ENCODE measurements around the gene NCMAP. TPM values are rescaled to one million over a fixed set of nuclear protein-coding genes. Genes with fewer than 3 reads are reported as not detected.

The NCMAP gene
- total RNA-seq, 1 experiment from 2014 or later: 78.8 TPM

- CTCF ChIA-PET: interaction anchor here (0.5 to 0.6 kb wide), 3 partner anchors 104 to 436 kb away, joined by 3 to 6 read pairs (median 3); no protein-coding TSS in a partner anchor
- DNase-seq: peak; percentile 6
- BruUV-seq (replicated peaks): no TSS peak
- TF ChIP-seq CTCF (IDR thresholded peaks at IDR 0.05; ENCODE audit: unreplicated experiment): no peak
- Mint-ChIP-seq H3K9me3 (ENCODE audit: low read depth, unreplicated experiment) (no peaks in the 10 kb centered on the region), H3K27ac (ENCODE audit: unreplicated experiment) (peak overlapping the region; percentile 9), H3K27me3 (ENCODE audit: unreplicated experiment) (no peaks in the 10 kb centered on the region), H3K4me1 (ENCODE audit: low read depth, unreplicated experiment) (peaks cover 29% of the 10 kb centered on the region), H3K36me3 (ENCODE audit: insufficient read depth, unreplicated experiment) (peaks cover 40% of the 10 kb centered on the region), H3K4me3 (ENCODE audit: low read depth, unreplicated experiment) (no peak overlapping the region)
- intact Hi-C loops (cut with micrococcal nuclease; ENCODE audit: unreplicated experiment): loop anchor here (5.0 to 10.0 kb wide), 3 partner anchors 83 to 225 kb away; partner anchors contain the start of genes NCMAP, NIPAL3 and STPG1
Measured at GRCh38 chr1:24639881-24640280, 84.0 kb downstream of the NCMAP start.

GRCh38 chr1:24640288-24640687, 84.4 kb downstream of the NCMAP start:
- Mint-ChIP-seq H3K27ac (ENCODE audit: unreplicated experiment) (peak overlapping the region; percentile 9), H3K4me3 (ENCODE audit: low read depth, unreplicated experiment) (no peak overlapping the region), H3K4me1 (ENCODE audit: low read depth, unreplicated experiment) (peaks cover 31% of the 10 kb centered on the region), H3K36me3 (ENCODE audit: insufficient read depth, unreplicated experiment) (peaks cover 42% of the 10 kb centered on the region), H3K9me3 (ENCODE audit: low read depth, unreplicated experiment) (no peaks in the 10 kb centered on the region), H3K27me3 (ENCODE audit: unreplicated experiment) (no peaks in the 10 kb centered on the region)
- no peak for TF ChIP-seq CTCF (IDR thresholded peaks at IDR 0.05; ENCODE audit: unreplicated experiment)
- no peak for DNase-seq
- CTCF ChIA-PET: interaction anchor here (0.5 to 0.6 kb wide), 3 partner anchors 104 to 437 kb away, joined by 3 to 6 read pairs (median 3); no protein-coding TSS in a partner anchor
- intact Hi-C loops (cut with micrococcal nuclease; ENCODE audit: unreplicated experiment): no loop called here
- no TSS peak for BruUV-seq (replicated peaks)

- H3K4me1 Mint-ChIP-seq (ENCODE audit: low read depth, unreplicated experiment): peaks cover 31% of the 10 kb centered on the region
- no peak for TF ChIP-seq CTCF (IDR thresholded peaks at IDR 0.05; ENCODE audit: unreplicated experiment)
- DNase-seq: no peak
Measured at GRCh38 chr1:24641646-24642151, 85.8 kb downstream of the NCMAP start.

GRCh38 chr1:24642481-24643362, 86.8 kb downstream of the NCMAP start, which contains the start of gene SRRM1:
Gene SRRM1, plus strand, starts transcription at chr1:24643302. Its CDS starts 25 bp downstream, at chr1:24643327.
- H3K9me3 Mint-ChIP-seq (ENCODE audit: low read depth, unreplicated experiment): no peaks in the 10 kb centered on the region
- peak within 1 kb of the TSS; percentile 86 for H3K4me3 Mint-ChIP-seq (ENCODE audit: low read depth, unreplicated experiment)
- peak within 1 kb of the TSS; percentile 96 for H3K27ac Mint-ChIP-seq (ENCODE audit: unreplicated experiment)
- intact Hi-C loops (cut with micrococcal nuclease; ENCODE audit: unreplicated experiment): no loop called here
- H3K4me1 Mint-ChIP-seq (ENCODE audit: low read depth, unreplicated experiment): peaks cover 31% of the 10 kb centered on the region
- CTCF ChIA-PET: interaction anchor here (0.5 to 1.1 kb wide), 2 partner anchors 141 to 189 kb away, joined by 3 to 4 read pairs; no protein-coding TSS in a partner anchor
- H3K27me3 Mint-ChIP-seq (ENCODE audit: unreplicated experiment): no peaks in the 10 kb centered on the region
- peaks cover 64% of the 10 kb centered on the region for H3K36me3 Mint-ChIP-seq (ENCODE audit: insufficient read depth, unreplicated experiment)
- peak; percentile 95 for DNase-seq
- TF ChIP-seq CTCF (IDR thresholded peaks at IDR 0.05; ENCODE audit: unreplicated experiment): no peak
- BruUV-seq (replicated peaks): TSS peak; percentile 96

More at GRCh38 chr1:24641646-24642151, 85.8 kb downstream of the NCMAP start:
- Mint-ChIP-seq H3K27ac (ENCODE audit: unreplicated experiment) (peak overlapping the region; percentile 96), H3K36me3 (ENCODE audit: insufficient read depth, unreplicated experiment) (peaks cover 56% of the 10 kb centered on the region), H3K9me3 (ENCODE audit: low read depth, unreplicated experiment) (no peaks in the 10 kb centered on the region), H3K27me3 (ENCODE audit: unreplicated experiment) (no peaks in the 10 kb centered on the region), H3K4me3 (ENCODE audit: low read depth, unreplicated experiment) (peak overlapping the region; percentile 86)
- intact Hi-C loops (cut with micrococcal nuclease; ENCODE audit: unreplicated experiment): no loop called here
- CTCF ChIA-PET: interaction anchor here (1.1 kb wide), 1 partner anchor 191 kb away, joined by 3 read pairs; no protein-coding TSS in a partner anchor
- BruUV-seq (replicated peaks): no TSS peak
